SK-N-SH treated with all-trans-retinoic acid at 6 μM for 48 hours (cell line): ENCODE results near the gene RP9.
A peak's percentile ranks its signal among the peaks of the same experiment; 100 is the strongest.

Experiments used
- ATAC-seq: fragments of 200-7000 bp; cut with Tn5 transposase; 3 replicates; pipeline ENCODE4 v1.9.1; 2020; ENCODE audit warnings: mild to moderate bottlenecking, moderate library complexity
- ARNTL ChIP-seq: fragments of 450-650 bp; formaldehyde crosslinking; IDR thresholded peaks from 2 replicates; pipeline ENCODE4 v1.5.0; 2020; ENCODE audit warnings: low read depth, mild to moderate bottlenecking, moderate library complexity, borderline replicate concordance
- BACH2 ChIP-seq: fragments of 250-450 bp; sonication (Bioruptor Pico); IDR thresholded peaks from 2 replicates; pipeline ENCODE4 v1.9.0; 2021; ENCODE audit warnings: mild to moderate bottlenecking, borderline replicate concordance
- CREB5 ChIP-seq: fragments of 250-450 bp; sonication (Bioruptor Pico); IDR thresholded peaks from 2 replicates; pipeline ENCODE4 v1.5.1; 2020; ENCODE audit warnings: low read depth, mild to moderate bottlenecking, moderate library complexity
- CSDC2 ChIP-seq: fragments of 250-450 bp; sonication (Bioruptor Pico); IDR thresholded peaks from 2 replicates; pipeline ENCODE4 v1.5.0; 2020; ENCODE audit warnings: mild to moderate bottlenecking, moderate library complexity
- CSRNP3 ChIP-seq: fragments of 250-450 bp; sonication (Bioruptor Pico); IDR thresholded peaks from 2 replicates; pipeline ENCODE4 v1.5.1; 2021; ENCODE audit warnings: mild to moderate bottlenecking, moderate library complexity
- ESRRG ChIP-seq: fragments of 250-450 bp; sonication (Bioruptor Pico); IDR thresholded peaks from 2 replicates; pipeline ENCODE4 v1.6.1; 2021; ENCODE audit warnings: mild to moderate bottlenecking
- GLIS3 ChIP-seq: fragments of 250-450 bp; sonication (Bioruptor Pico); IDR thresholded peaks from 2 replicates; pipeline ENCODE4 v1.5.0; 2020; ENCODE audit warnings: mild to moderate bottlenecking, moderate library complexity
- ISL1 ChIP-seq: fragments of 250-450 bp; sonication (Bioruptor Pico); IDR thresholded peaks from 2 replicates; pipeline ENCODE4 v2.1.2; 2022; ENCODE audit warnings: mild to moderate bottlenecking, moderate library complexity
- OSR1 ChIP-seq: fragments of 250-450 bp; sonication (Bioruptor Pico); IDR thresholded peaks from 2 replicates; pipeline ENCODE4 v1.8.0; 2022; ENCODE audit warnings: moderate library complexity, mild to moderate bottlenecking, inconsistent platforms
- PATZ1 ChIP-seq: fragments of 250-450 bp; sonication (Bioruptor Pico); IDR thresholded peaks from 2 replicates; pipeline ENCODE4 v1.8.0; 2020; ENCODE audit warnings: mild to moderate bottlenecking, moderate library complexity, borderline replicate concordance
- POU6F1 ChIP-seq: fragments of 250-450 bp; sonication (Bioruptor Pico); IDR thresholded peaks from 2 replicates; pipeline ENCODE4 v1.8.0; 2021; ENCODE audit warnings: low read depth, mild to moderate bottlenecking, moderate library complexity, borderline replicate concordance
- PPARA ChIP-seq: fragments of 250-450 bp; sonication (Bioruptor Pico); IDR thresholded peaks from 2 replicates; pipeline ENCODE4 v1.5.0; 2020; ENCODE audit warnings: mild to moderate bottlenecking, borderline replicate concordance
- SNAI2 ChIP-seq: fragments of 250-450 bp; sonication (Bioruptor Pico); IDR thresholded peaks from 2 replicates; pipeline ENCODE4 v1.5.0; 2020; ENCODE audit warnings: mild to moderate bottlenecking, moderate library complexity
- TCF4 ChIP-seq: fragments of 250-450 bp; sonication (Bioruptor Pico); IDR thresholded peaks from 2 replicates; pipeline ENCODE4 v1.8.0; 2021; ENCODE audit warnings: mild to moderate bottlenecking, moderate library complexity, borderline replicate concordance
- TOX ChIP-seq: fragments of 250-450 bp; sonication (Bioruptor Pico); IDR thresholded peaks from 2 replicates; pipeline ENCODE4 v1.8.0; 2021; ENCODE audit warnings: mild to moderate bottlenecking, moderate library complexity, borderline replicate concordance
- TSHZ2 ChIP-seq: fragments of 250-450 bp; sonication (Bioruptor Pico); IDR thresholded peaks from 2 replicates; pipeline ENCODE4 v1.5.0; 2020; ENCODE audit warnings: mild to moderate bottlenecking, moderate library complexity
- ZC3H10 ChIP-seq: fragments of 250-450 bp; sonication (Bioruptor Pico); IDR thresholded peaks from 2 replicates; pipeline ENCODE4 v1.5.1; 2021; ENCODE audit warnings: mild to moderate bottlenecking, moderate library complexity
- ZFP3 ChIP-seq: fragments of 250-450 bp; sonication (Bioruptor Pico); IDR thresholded peaks from 2 replicates; pipeline ENCODE4 v1.5.0; 2020; ENCODE audit warnings: mild to moderate bottlenecking, moderate library complexity
- ZFP30 ChIP-seq: fragments of 450-650 bp; formaldehyde crosslinking; IDR thresholded peaks from 2 replicates; pipeline ENCODE4 v1.5.0; 2022; ENCODE audit warnings: mild to moderate bottlenecking, moderate library complexity
- ZNF565 ChIP-seq: fragments of 450-650 bp; formaldehyde crosslinking; conservative IDR thresholded peaks from 2 replicates; pipeline ENCODE4 v1.5.0; 2020; ENCODE audit warnings: low read depth, mild to moderate bottlenecking, moderate library complexity
- ZNF70 ChIP-seq: fragments of 450-650 bp; formaldehyde crosslinking; IDR thresholded peaks from 2 replicates; pipeline ENCODE4 v1.5.0; 2020; ENCODE audit warnings: mild to moderate bottlenecking, moderate library complexity
- ZNF8 ChIP-seq: fragments of 450-650 bp; formaldehyde crosslinking; IDR thresholded peaks from 2 replicates; pipeline ENCODE4 v1.5.0; 2020; ENCODE audit warnings: mild to moderate bottlenecking, moderate library complexity

The RP9 gene

GRCh38 chr7:33130184-33130583, 21.0 kb upstream of the RP9 start:
- ATAC-seq: peak; percentile 13
- no peak for TF ChIP-seq CREB5 (CRISPR knock-in tag)
- no peak for TF ChIP-seq OSR1
- TF ChIP-seq ARNTL (CRISPR knock-in tag): no peak
- no peak for TF ChIP-seq ZC3H10
- TF ChIP-seq CSDC2 (CRISPR knock-in tag): no peak
- TF ChIP-seq BACH2 (CRISPR knock-in tag): no peak
- no peak for TF ChIP-seq ZFP30 (CRISPR knock-in tag)
- TF ChIP-seq ZNF70: no peak
- TF ChIP-seq CSRNP3 (CRISPR knock-in tag): no peak
- no peak for TF ChIP-seq ZFP3 (CRISPR knock-in tag)
- TF ChIP-seq ZNF565 (CRISPR knock-in tag): no peak
- no peak for TF ChIP-seq ESRRG (CRISPR knock-in tag)
- no peak for TF ChIP-seq GLIS3 (CRISPR knock-in tag)
- no peak for TF ChIP-seq SNAI2 (CRISPR knock-in tag)
- no peak for TF ChIP-seq POU6F1
- no peak for TF ChIP-seq ISL1 (CRISPR knock-in tag)
- TF ChIP-seq PPARA (CRISPR knock-in tag): no peak
- no peak for TF ChIP-seq TOX
- no peak for TF ChIP-seq PATZ1 (CRISPR knock-in tag)

GRCh38 chr7:33129806-33130153, 20.6 kb upstream of the RP9 start:
- ATAC-seq: peak; percentile 43
- no peak for TF ChIP-seq PATZ1 (CRISPR knock-in tag)
- TF ChIP-seq ISL1 (CRISPR knock-in tag): no peak
- TF ChIP-seq ESRRG (CRISPR knock-in tag): no peak
- TF ChIP-seq CSRNP3 (CRISPR knock-in tag): no peak
- no peak for TF ChIP-seq ZFP3 (CRISPR knock-in tag)
- no peak for TF ChIP-seq OSR1
- TF ChIP-seq GLIS3 (CRISPR knock-in tag): no peak
- no peak for TF ChIP-seq TOX
- TF ChIP-seq TSHZ2 (CRISPR knock-in tag): no peak
- no peak for TF ChIP-seq ZNF8
- TF ChIP-seq TCF4 (CRISPR knock-in tag): no peak
